8988T (cell line): ENCODE data around the gene SOCS7.
"Not testable (repeated sequence)": the region's sequence is repeated elsewhere in the genome, so short reads cannot be mapped to it uniquely, and the experiment has no call there.

Source experiments
- DNase-seq: peaks from one replicate; pipeline ENCODE4 v3.0.0; 2011

Gene SOCS7

GRCh38 chr17:38421871-38422827 is 70.5 kb downstream of the SOCS7 start:
- DNase-seq: no peak

DNA sequence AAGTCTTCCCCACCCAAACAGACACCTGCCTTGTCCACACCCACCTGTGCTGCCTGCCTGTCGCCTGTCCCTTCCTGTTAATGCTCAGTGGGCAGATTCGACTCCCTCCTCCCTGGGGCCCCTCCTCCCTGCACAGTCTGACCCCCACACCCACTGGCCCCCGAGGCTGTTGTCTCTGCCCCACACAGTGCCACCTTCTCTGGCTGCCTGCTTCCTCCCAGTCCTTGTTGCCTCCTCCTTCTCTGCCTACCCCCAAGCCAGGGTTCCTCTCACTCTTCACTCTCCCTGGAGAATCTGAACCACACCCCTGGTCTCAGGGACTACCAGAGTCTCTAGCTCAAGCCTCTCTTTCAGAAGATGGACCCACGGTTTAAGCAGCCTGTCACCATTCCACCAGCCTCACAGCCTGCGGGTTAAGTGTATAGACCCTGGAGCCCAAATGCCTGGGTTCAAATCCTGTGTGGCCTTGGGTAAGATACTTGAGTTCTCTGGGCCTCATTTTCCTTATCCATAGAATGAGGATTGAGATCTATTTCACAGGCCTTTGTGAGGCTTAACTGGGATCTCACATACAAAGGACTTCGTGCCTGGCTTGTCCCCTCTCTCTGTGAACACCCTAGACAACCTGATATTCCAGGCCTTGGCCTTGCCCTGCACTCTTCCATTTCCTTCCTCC is 72.8 kb downstream of the SOCS7 start:
- DNase-seq: no peak

DNA sequence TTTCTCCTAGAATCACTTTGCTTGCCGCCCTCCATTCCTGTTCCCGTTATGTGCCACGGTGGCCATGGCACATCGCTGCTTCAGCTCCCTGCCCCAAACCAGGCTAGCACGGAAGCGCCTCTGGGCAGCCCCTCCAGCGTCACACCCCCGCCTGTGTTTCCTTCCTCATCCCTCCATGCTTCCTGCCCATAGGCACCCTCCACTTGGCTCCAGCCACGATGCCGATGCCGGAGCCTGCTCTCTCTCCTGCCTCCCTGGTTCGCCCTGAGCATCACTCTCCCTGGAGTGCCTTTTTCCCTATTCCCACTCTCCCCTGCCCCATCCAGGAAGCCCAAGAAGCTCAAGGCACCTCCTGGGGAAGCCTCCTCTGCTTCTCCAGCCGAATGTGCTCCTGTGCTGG is 73.4 kb downstream of the SOCS7 start:
- no peak for DNase-seq

GRCh38 chr17:38425744-38426143 is 74.1 kb downstream of the SOCS7 start:
- DNase-seq: no peak

GRCh38 chr17:38426441-38426840 is 74.8 kb downstream of the SOCS7 start:
- no peak for DNase-seq

DNA sequence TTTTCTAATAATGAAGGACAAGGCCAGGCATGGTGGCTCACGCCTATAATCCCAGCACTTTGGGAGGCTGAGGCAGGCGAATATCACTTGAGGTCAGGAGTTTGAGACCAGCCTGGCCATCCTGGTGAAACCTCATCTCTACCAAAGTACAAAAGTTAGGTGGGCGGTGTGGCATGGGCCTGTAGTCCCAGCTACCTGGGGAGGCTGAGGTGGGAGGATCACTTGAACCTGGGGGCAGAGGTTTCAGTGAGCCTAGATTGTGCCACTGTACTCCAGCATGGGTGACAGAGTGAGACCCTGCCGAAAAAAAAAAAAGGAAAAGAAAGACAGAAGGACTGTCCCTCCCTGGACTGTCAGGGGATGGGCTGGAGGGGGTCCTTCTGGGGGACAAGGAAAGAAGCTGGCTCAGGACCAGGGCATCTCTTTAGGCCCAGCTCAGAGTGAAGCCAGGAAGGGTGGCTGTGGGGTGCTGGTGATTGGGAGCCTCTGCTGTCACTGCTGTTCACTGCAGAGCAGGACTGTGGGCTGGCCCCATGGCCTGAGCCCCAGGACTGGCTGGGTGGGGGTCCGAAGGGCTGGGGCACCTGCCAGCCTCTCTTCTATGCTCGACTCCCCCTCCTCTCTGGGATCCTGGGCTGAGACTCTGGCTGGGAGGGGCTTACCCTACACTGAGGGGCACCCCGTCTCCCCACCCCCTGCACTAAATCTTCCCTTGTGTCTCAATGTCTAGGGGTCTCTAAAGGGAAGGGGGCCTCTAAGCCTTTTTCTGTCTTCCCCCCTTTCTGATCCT is 75.7 kb downstream of the SOCS7 start:
- no peak for DNase-seq

DNA sequence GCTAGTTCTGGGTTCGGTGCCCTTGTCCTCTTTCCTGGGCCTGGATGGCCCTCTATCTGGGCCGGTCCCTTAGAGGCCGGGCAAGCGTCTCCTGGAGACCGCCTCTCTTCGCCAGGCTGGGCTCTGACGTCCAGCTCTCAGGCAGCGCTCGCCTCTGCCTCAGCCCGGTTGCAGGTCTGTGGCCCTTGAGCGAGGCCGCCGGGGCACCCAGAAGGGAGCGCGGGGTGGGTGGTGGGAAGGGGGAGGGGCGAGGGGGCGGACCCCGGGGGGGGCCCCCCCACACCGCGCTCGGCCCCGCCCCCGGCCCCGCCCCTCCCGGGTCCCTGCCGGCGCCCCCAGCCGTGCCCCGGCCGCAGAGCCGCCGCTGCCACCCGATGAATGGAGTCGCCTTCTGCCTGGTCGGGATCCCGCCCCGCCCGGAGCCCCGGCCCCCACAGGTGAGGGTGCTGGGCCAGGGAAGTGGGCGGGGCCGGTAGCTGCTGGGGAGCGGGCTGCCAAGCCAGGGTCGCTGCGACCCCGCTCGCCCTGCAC is 76.5 kb downstream of the SOCS7 start, which contains the start of gene ARHGAP23:
TSS of gene ARHGAP23 (plus strand) at position 353 of the 531 bp plus-strand sequence. CDS start at position 375, 22 bp downstream.
- DNase-seq: peak; percentile 57

DNA sequence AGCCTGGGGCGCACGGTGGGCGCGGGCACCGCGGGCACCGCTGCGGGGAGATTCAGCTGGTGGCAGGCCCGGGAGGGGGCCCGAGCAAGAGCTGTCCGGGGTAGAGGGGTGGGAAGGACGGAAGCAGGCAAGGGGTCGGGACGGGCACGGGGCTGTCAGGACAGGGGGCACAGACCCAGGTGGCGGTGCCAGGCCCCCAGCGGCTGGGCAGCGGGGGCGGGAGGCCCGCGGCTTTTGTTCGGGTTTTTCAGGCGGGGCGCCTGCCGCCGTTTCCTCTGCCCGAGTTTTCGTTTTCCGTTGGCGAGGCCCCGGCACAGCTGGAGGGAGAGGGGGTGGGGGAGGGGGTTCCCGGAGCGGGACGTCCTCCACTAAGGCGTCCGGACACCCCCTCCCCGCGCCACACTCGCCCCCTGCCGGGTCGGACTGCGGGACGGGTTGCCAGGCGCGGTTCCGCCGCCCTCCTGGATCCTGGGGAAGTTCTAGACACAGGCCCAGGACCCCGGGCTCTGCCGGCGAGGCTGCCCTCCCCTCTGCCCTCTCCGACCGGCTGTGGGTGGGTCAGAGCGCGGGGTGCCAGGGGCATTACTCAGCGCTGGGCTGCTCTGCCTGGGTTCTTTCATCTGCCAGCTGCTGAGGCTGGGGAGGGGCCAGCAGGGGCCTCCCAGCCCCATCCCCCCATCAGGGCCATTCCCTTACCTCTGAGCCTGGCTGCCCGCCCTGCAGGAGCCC is 77.2 kb downstream of the SOCS7 start:
- DNase-seq: peak; percentile 50

DNA sequence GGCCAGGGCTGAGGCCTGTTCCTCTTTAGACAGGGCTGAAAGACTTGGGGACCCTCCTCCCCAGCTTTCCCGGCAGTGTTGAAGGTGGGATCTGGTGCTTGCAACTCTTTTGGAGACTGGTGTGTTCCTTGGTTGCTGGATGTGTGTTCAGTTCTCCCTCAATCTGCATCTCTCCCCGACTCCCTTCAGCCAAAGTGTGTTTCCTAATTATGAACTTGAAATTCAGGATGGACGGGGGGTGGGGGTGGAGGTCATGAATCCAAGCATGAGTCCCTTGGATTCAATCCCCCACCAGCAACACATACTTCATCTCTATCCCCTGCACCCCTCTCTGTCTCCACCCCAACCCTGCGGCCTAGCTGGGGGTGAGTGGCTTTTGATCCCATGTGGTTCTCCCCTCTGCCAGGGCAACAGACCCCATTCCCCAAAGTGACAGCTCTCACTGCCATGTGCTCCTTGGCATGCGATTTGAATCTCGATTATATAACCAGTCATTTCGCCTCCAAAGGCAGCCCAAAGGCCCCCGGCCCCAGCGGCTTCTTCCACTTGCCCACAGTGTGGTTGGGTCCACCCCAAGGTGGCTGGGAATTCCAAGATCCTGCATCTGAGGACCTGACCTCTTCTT is 77.9 kb downstream of the SOCS7 start:
- no peak for DNase-seq

- no peak for DNase-seq
Observed at GRCh38 chr17:38430316-38430715, 78.7 kb downstream of the SOCS7 start.

GRCh38 chr17:38430822-38431221 is 79.2 kb downstream of the SOCS7 start:
- DNase-seq: no peak

GRCh38 chr17:38431346-38432145 is 79.9 kb downstream of the SOCS7 start:
- no peak for DNase-seq

DNA sequence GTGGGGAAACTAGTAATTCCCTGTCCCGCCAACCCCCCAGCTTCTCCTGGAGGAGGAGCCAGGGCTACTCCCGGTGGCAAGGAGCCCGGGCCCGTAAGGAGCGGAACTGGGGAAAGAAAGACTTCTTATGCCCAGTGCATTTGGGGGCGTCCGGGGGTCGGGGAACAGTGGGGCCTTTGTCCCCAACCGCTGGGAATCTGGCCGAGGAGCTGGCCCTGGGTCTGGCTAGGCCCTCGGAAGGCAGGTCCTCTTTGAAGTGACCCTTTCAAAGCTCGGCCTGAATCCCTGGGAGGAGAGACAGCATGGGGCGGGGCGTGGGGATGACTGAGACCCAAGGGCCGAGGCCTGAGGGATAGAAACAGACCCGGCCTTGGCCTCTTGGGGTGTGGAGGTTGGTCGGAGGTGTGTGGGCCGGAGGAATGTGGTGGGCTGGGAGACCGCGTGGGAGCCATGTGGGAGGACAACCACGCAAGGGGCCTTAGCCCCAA is 82.6 kb downstream of the SOCS7 start:
- DNase-seq: no peak

DNA sequence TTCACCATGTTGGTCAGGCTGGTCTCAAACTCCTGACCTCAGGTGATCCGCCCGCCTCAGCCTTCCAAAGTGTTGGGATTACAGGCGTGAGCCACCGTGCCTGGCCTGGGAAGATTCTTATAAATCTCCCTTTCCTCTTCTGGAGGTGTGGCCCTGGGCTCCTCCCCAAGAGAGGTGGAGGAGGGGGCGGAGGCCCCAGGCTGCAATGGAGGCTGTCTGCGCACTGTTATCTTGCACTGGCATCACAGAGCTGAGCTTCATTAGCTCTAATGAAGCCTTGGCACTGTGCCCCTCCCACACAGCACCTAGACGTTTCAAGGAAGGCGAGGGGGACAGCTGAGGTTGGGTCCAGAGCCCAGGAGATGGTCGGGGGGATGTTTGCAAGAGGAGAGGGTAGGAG is 84.2 kb downstream of the SOCS7 start:
- DNase-seq: no peak

- DNase-seq: no peak
Observed at GRCh38 chr17:38436386-38436785, 84.7 kb downstream of the SOCS7 start.

GRCh38 chr17:38437313-38437712 is 85.7 kb downstream of the SOCS7 start:
- not testable (repeated sequence) for DNase-seq

DNA sequence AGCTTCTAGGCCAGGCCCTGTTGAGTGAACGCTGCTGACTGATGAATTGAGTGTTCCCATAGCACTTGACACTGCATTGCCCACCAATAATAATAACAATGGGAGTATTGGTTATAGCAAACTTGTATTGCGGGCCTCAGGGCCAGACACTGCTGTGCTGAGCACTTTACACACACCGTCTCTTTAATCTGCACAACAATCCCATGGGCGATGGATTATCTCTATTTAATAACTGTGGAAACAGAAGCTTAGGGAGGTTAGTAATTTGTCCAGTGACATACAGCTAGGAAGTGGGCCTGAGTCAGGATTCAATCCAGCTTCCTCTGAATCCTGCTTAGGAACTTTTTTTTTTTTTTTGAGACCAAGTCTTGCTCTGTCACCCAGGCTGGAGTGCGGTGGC is 87.8 kb downstream of the SOCS7 start:
- DNase-seq: no peak

- no peak for DNase-seq
Observed at GRCh38 chr17:38440614-38441397, 89.2 kb downstream of the SOCS7 start.

DNA sequence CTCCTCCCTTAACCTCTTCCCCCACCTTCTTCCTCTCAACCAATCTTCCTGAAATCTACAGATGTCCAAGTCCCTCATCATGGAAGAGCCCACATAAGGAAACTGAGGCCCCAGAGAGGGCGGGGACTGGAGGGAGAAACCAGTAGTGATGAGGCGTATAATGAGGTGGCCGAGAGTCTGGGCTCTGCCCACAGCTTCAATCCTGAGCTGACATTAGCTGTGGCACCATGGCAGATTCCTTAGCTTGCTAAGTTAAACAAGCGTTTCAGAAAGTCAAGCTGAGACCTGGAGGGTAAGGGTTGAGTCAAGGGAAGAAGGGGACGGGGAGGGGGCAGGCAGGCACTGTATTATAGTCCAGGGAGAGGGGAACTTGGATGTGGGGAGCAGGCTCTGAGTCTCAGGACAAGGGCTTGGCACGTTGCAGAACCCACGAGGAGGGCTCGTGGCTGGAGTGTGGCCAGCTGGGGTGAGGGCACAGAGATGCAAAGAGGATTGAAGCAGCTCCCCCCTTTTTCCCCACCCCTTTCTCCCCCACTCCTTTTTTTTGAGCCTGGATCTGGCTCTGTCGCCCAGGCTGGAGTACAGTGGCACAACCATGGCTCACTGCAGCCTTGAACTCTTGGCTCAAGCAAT is 89.9 kb downstream of the SOCS7 start:
- DNase-seq: no peak
